Neural progenitor cell (in vitro differentiated cells): ENCODE data around the gene SLC31A2. TPM values are rescaled to one million over a fixed set of nuclear protein-coding genes. Genes with fewer than 3 reads are reported as not detected.
A peak's percentile ranks its signal among the peaks of the same experiment; 100 is the strongest.

Experiments
- DNase-seq: peaks from one replicate; pipeline ENCODE4 v3.0.0-alpha.2; 2016; ENCODE audit warnings: low spot score
- H2AFZ ChIP-seq: fragments of 200-600 bp; sonication (generic); replicated peaks from 2 replicates; pipeline ENCODE4 v1.6.1; 2016; ENCODE audit warnings: antibody characterized with exemption
- H3F3A ChIP-seq: fragments of 200-600 bp; sonication (generic); 2 replicates; pipeline ENCODE4 v1.6.1; 2016; ENCODE audit warnings: antibody characterized with exemption, low read depth
- H3K27ac ChIP-seq: fragments of 200-600 bp; sonication (generic); 2 replicates; pipeline ENCODE4 v1.5.1; 2016; ENCODE audit warnings: mild to moderate bottlenecking
- H3K27me3 ChIP-seq: fragments of 200-600 bp; sonication (generic); 2 replicates; pipeline ENCODE4 v1.6.1; 2016; ENCODE audit warnings: mild to moderate bottlenecking, moderate library complexity
- H3K36me3 ChIP-seq: fragments of 200-600 bp; sonication (generic); 2 replicates; pipeline ENCODE4 v1.5.1; 2016
- H3K4me1 ChIP-seq: fragments of 200-600 bp; sonication (generic); 2 replicates; pipeline ENCODE4 v1.6.1; 2016; ENCODE audit warnings: mixed run types
- H3K4me2 ChIP-seq: fragments of 200-600 bp; sonication (generic); 2 replicates; pipeline ENCODE4 v1.6.1; 2016
- H3K4me3 ChIP-seq: fragments of 200-600 bp; sonication (generic); 2 replicates; pipeline ENCODE4 v1.5.1; 2016
- H3K79me2 ChIP-seq: fragments of 200-600 bp; sonication (generic); 2 replicates; pipeline ENCODE4 v1.6.1; 2016; ENCODE audit warnings: low read depth
- H3K9ac ChIP-seq: fragments of 200-600 bp; sonication (generic); 2 replicates; pipeline ENCODE4 v1.6.1; 2016
- H3K9me3 ChIP-seq: fragments of 200-600 bp; sonication (generic); 2 replicates; pipeline ENCODE4 v1.5.1; 2016; ENCODE audit warnings: low read depth
- H4K20me1 ChIP-seq: fragments of 200-600 bp; sonication (generic); 2 replicates; pipeline ENCODE4 v1.6.1; 2016; ENCODE audit warnings: low read depth
- H3K27ac Mint-ChIP-seq: 3 replicates; pipeline ENCODE4 v1.8.0; 2021; ENCODE audit warnings: mixed read lengths
- H3K27me3 Mint-ChIP-seq: 2 replicates; pipeline ENCODE4 v1.8.0; 2022; ENCODE audit warnings: low read depth, mild to moderate bottlenecking, inconsistent platforms, moderate library complexity, mixed read lengths; ENCODE audit not compliant: insufficient read depth
- H3K36me3 Mint-ChIP-seq: 3 replicates; pipeline ENCODE4 v1.8.0; 2021; ENCODE audit warnings: mixed read lengths
- H3K4me1 Mint-ChIP-seq: 3 replicates; pipeline ENCODE4 v1.8.0; 2021; ENCODE audit warnings: mixed read lengths
- H3K4me3 Mint-ChIP-seq: 3 replicates; pipeline ENCODE4 v1.8.0; 2021; ENCODE audit warnings: mild to moderate bottlenecking, moderate library complexity, mixed read lengths
- H3K9me3 Mint-ChIP-seq: 3 replicates; pipeline ENCODE4 v1.8.0; 2020; ENCODE audit warnings: mixed read lengths
- EZH2 ChIP-seq: fragments of 200-600 bp; sonication (generic); IDR thresholded peaks from 2 replicates; pipeline ENCODE4 v1.6.1; 2017; ENCODE audit warnings: antibody characterized with exemption, mild to moderate bottlenecking, moderate library complexity
- EZH2phosphoT487 ChIP-seq: fragments of 200-600 bp; sonication (generic); IDR thresholded peaks from 2 replicates; pipeline ENCODE4 v1.6.1; 2017; ENCODE audit warnings: antibody characterized with exemption
- total RNA-seq: library from RNA; depleted of rRNA; stranded (reverse); fragments of >200 nt; gene quantifications from 2 replicates; pipeline ENCODE4 v1.2.3, GENCODE V29; 2015; ENCODE audit warnings: low replicate concordance
- TF ChIP-seq, protein P1 (sequence below): fragments of 200-600 bp; sonication (generic); IDR thresholded peaks from 2 replicates; pipeline ENCODE4 v1.5.1; 2017; ENCODE audit warnings: antibody characterized with exemption, mild to moderate bottlenecking

Gene SLC31A2
- total RNA-seq, 1 donor from 2014 or later = 0.34 TPM

DNA sequence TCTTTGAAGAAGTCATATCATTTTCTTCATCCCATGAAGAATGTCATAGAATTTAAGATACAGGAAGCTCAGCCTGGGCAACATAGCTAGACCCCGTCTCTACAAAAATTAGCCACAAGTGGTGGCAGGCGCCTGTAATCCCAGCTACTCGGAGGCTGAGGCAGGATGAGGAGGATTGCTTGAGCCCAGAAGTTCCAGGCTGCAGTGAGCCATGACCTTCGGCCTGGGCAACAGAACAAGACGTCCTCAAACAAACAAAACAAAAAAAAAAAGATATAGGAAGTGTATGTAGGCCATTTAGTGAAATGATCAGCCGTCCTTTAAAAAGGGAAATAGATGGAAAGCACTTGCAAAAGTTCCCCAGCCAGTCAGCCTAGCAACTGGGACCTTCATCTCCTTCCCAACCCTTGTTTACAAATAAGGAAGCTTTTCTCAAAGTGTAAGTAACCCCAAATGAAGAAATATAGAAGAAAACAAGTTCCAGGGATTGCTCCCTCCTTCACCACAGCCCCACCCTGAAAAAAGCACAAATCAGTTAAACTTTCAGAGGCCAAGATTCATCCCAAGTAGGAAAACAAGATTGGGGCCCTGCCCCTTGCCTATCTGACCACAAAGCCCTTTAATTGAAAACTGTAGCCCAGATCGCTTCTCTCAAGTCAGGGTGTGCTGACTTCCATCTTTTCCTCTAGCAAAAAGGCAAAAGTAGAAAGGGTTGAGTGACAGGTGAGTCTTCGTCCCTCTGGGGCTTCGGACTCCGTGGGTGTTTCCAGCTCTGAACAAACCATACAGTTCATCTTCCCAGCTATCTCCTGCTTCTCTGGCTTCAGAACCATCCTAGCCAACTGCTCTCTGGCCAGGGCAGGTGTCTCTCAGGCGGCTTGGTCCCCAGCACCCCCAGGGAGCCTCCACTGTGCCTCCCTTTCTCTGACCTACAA is 1.2 kb downstream of the SLC31A2 start:
- no peak for DNase-seq
- Histone ChIP-seq H3K4me1 (peaks cover 2% of the 10 kb centered on the region), H3K27me3 (peaks cover 36% of the 10 kb centered on the region), H3F3A (peaks cover 8% of the 10 kb centered on the region), H3K4me2 (peak overlapping the region; percentile 91), H3K9me3 (no peaks in the 10 kb centered on the region), H3K9ac (no peak overlapping the region), H2AFZ (peak overlapping the region; percentile 93), H3K79me2 (no peaks in the 10 kb centered on the region), H3K4me3 (peak overlapping the region; percentile 83), H4K20me1 (no peaks in the 10 kb centered on the region), H3K36me3 (no peaks in the 10 kb centered on the region), H3K27ac (no peak overlapping the region)
- TF ChIP-seq, protein P1, sequence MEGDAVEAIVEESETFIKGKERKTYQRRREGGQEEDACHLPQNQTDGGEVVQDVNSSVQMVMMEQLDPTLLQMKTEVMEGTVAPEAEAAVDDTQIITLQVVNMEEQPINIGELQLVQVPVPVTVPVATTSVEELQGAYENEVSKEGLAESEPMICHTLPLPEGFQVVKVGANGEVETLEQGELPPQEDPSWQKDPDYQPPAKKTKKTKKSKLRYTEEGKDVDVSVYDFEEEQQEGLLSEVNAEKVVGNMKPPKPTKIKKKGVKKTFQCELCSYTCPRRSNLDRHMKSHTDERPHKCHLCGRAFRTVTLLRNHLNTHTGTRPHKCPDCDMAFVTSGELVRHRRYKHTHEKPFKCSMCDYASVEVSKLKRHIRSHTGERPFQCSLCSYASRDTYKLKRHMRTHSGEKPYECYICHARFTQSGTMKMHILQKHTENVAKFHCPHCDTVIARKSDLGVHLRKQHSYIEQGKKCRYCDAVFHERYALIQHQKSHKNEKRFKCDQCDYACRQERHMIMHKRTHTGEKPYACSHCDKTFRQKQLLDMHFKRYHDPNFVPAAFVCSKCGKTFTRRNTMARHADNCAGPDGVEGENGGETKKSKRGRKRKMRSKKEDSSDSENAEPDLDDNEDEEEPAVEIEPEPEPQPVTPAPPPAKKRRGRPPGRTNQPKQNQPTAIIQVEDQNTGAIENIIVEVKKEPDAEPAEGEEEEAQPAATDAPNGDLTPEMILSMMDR = no peak
- TF ChIP-seq EZH2phosphoT487 (no peak), EZH2 (no peak)
- Mint-ChIP-seq H3K36me3 (no peaks in the 10 kb centered on the region), H3K4me3 (peak overlapping the region; percentile 84), H3K27ac (no peak overlapping the region), H3K27me3 (peaks cover 17% of the 10 kb centered on the region), H3K4me1 (peaks cover 5% of the 10 kb centered on the region), H3K9me3 (no peaks in the 10 kb centered on the region)

DNA sequence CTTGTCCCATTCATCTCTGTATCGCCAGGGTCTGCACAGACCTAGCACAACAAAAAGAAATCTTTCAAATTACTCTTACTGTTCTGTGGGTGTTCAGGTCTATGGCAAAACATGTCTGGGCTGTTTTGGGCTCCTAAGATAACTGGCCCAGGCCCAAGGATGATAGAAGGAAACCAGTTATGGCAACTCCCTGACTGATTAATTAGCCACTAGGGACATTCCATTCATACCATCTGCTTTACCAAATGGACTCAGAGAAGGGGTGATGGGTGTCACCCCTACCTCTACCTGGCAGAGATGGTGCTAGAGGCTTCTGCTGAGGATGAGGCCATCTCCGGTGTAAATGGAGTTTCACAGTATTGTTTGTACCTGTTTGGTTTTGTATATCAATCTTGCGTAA is 1.9 kb downstream of the SLC31A2 start:
- Histone ChIP-seq H3K9ac (no peak overlapping the region), H3K4me2 (no peak overlapping the region), H3K36me3 (no peaks in the 10 kb centered on the region), H3K27me3 (peaks cover 36% of the 10 kb centered on the region), H3F3A (peaks cover 8% of the 10 kb centered on the region), H3K9me3 (no peaks in the 10 kb centered on the region), H4K20me1 (no peaks in the 10 kb centered on the region), H3K79me2 (no peaks in the 10 kb centered on the region), H2AFZ (no peak overlapping the region), H3K27ac (no peak overlapping the region), H3K4me3 (no peak overlapping the region), H3K4me1 (peaks cover 2% of the 10 kb centered on the region)
- Mint-ChIP-seq H3K36me3 (no peaks in the 10 kb centered on the region), H3K27ac (no peak overlapping the region), H3K9me3 (no peaks in the 10 kb centered on the region), H3K4me3 (peak overlapping the region; percentile 84), H3K27me3 (peaks cover 17% of the 10 kb centered on the region), H3K4me1 (peaks cover 5% of the 10 kb centered on the region)
- DNase-seq = no peak
- TF ChIP-seq, protein P1 = no peak
- TF ChIP-seq EZH2phosphoT487 = no peak
- no peak for TF ChIP-seq EZH2

DNA sequence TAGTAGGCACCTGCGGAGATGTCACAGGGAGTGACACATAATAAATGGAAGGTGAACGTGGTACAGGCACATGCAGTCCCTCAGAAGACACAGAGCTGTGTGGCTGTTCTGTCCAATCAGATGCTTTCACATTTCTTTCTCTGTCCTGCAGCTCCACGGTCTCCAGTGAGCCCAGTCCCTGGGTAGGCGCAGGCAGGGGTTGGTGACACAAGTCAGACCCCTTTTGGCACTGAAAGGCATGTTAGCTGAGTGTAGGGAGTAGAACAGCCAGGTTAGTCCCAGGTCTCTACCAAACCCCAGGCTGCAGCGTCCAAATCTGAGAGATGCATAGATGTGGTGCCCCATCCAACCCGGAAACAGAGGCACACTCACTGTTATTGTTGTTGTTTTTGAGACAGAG is 2.8 kb downstream of the SLC31A2 start:
- no peaks in the 10 kb centered on the region for H4K20me1 ChIP-seq
- no peak for DNase-seq
- peaks cover 17% of the 10 kb centered on the region for H3K27me3 Mint-ChIP-seq
- no peaks in the 10 kb centered on the region for H3K79me2 ChIP-seq
- no peaks in the 10 kb centered on the region for H3K36me3 ChIP-seq
- peaks cover 8% of the 10 kb centered on the region for H3F3A ChIP-seq
- no peak overlapping the region for H3K4me3 Mint-ChIP-seq
- no peak overlapping the region for H3K27ac ChIP-seq
- H2AFZ ChIP-seq = no peak overlapping the region
- H3K9me3 ChIP-seq = no peaks in the 10 kb centered on the region
- H3K27me3 ChIP-seq = peaks cover 36% of the 10 kb centered on the region
- H3K4me1 Mint-ChIP-seq = peaks cover 5% of the 10 kb centered on the region
- H3K4me3 ChIP-seq = no peak overlapping the region
- H3K36me3 Mint-ChIP-seq = peaks cover under 1% of the 10 kb centered on the region
- no peak overlapping the region for H3K9ac ChIP-seq
- H3K4me1 ChIP-seq = peaks cover 2% of the 10 kb centered on the region
- no peak overlapping the region for H3K4me2 ChIP-seq
- H3K27ac Mint-ChIP-seq = no peak overlapping the region
- TF ChIP-seq, protein P1 = no peak
- TF ChIP-seq EZH2phosphoT487 (no peak), EZH2 (no peak)
- no peaks in the 10 kb centered on the region for H3K9me3 Mint-ChIP-seq
